HL-60 (cell line): ENCODE data around the gene MYOG.

ENCODE experiments used
- CTCF ChIP-seq: IDR thresholded peaks from one replicate; pipeline ENCODE4 v1.5.1; 2011; ENCODE audit warnings: low read length, control low read depth, inconsistent platforms; ENCODE audit not compliant: insufficient read depth
- GABPA ChIP-seq: IDR thresholded peaks from 2 replicates; pipeline ENCODE4 v1.6.1; 2012; ENCODE audit warnings: low read depth
- POLR2AphosphoS5 ChIP-seq: IDR thresholded peaks from 2 replicates; pipeline ENCODE4 v1.6.1; 2012; ENCODE audit warnings: low read depth

GRCh38 chr1:203045336-203045735 is 40.5 kb downstream of the MYOG start:
- no peak for TF ChIP-seq CTCF
- TF ChIP-seq POLR2AphosphoS5: no peak
- no peak for TF ChIP-seq GABPA
